ENCODE results near the gene GDPD2.

The GDPD2 gene

DNA sequence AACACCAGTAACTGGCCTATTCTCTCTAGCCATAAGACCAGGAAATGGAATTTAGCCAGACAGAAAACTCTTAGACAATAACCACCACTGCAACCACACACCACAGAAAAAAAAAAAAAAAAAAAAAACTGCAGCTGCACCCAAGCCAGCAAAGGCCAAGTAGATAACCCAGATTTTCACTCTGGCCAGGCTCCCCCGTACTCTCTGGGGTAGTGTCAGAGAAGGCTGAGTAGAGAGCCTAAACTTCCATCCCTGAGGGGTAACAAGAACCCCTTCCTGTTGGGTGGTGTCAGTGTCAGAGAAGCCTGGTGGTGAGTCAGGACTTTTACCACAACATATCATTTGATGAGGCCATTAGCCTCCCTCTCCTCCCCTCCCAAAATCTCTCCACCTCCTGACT is 15.9 kb downstream of the GDPD2 start:
- DNase-seq = no peak

DNA sequence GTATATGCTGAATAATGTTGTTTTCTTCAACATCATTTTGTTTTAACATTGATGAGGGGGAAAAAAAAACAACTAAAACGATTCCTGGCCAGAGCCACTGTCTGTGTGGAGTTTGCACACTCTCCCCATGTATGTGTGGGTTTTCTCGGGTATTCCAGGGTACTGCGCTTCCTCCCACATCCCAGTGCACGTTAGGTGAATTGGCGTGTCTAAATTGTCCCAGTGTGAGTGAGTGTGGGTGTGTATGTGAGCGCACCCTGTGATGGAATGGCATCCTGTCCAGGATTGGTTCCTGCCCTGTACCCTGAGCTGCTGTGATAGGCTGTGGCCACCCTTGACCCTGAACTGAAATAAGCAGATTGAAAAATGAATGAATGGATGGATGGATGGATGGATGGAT is 19.1 kb downstream of the GDPD2 start:
- DNase-seq = no peak

DNA sequence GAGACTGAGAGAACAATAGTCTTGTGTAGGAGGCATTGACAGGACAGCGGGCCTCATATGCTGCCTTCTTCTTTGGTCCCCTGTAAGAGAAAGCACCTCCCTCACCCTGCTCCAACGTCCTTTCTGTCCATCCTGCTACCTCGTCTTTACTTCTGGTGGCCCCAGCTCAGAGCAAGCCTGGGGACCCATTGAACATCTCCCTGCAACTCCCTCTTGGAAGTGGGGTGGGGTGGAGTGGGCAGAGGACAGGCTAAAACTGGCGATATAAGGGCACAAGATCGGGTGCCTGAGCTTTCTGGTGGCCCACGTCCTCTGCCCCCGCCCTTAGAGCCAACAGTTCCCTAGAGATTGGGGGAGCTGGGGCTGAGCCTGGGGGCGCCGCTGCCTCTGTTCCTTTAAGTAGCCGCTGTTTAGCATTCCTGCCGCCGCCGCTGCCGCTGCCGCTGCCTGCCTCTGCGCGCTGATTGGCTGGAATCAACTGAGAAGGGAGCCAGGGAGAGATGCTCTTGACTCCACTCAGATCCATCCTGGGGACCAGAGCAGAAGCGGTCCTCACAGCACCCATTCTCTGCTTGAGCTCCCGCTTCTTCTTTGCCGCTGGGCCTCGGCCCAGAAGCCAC is 21.3 kb downstream of the GDPD2 start, which contains the start of gene DLG3:
DLG3 (plus strand) TSS at position 510 of the 620 bp plus-strand sequence. CDS start 367 bp downstream, outside the sequence.
- no peak for DNase-seq

- DNase-seq = no peak
Observed at GRCh38 chrX:70444946-70445656, 22.0 kb downstream of the GDPD2 start.

DNA sequence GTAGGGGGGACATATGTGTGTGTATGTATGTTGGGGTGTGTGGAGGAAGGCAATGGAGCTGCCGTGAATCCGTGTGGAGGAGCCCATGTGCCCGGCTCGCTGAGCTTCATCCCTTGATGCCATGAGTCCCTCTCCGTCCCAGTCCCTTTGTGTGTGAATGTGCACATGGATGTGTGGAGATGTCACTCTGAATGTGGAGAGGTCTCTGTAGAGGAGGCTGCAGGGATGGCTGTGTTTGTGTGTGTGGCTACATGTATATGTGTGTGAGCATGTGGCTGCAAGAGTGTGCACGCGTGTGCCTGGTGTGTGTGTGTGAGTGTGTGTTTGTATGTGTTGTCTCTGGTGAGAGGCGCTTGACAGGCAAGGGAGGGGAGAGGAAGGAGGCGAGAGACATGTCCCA is 22.8 kb downstream of the GDPD2 start:
- DNase-seq = no peak

DNA sequence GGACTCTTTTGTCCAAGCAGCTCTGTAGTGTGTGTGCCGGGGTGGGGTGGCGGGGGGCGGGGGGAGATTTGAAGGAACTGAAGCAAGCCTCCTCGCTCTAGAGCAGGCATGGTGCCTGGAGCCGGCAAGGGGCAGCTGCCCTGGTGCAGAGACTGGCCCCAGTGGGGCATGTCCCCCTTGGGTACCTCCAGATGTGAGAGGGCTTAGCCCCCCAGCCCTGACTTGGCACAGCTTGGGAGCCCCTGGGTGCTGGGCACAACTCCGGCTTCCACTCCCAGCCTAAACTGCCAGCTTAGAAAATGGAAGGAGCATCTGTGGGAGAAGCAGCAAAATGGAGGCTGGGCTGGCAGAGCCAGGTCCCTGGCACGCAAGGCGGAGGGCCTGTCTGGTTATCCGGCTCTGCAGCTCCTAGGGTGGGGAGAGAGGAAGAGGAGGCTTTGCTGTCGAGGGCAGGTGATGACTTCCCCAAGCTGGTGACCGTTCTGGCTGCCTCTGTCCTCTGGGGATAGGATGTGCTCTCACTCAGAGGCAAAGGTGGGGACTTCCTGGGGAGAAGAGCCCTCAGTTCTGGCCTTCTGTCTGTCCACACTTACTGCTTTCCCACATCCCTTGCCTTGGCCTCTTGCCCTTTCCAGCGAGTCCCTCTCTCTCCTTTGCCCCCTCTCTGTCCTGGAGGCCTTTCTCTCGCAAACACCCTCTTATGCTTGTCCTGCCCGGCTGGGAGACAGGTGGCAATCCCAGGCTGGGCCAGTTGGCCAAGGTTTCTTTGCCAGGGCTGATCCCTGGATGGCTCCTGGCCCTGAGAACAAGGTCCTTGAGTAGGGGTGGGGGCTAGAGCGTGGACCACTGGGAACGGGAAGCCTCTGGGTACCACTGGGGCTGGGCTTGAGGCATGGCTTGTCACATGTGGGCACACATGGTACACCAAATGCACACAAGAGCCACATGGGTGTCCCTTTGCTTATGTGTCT is 23.6 kb downstream of the GDPD2 start:
- DNase-seq = no peak

DNA sequence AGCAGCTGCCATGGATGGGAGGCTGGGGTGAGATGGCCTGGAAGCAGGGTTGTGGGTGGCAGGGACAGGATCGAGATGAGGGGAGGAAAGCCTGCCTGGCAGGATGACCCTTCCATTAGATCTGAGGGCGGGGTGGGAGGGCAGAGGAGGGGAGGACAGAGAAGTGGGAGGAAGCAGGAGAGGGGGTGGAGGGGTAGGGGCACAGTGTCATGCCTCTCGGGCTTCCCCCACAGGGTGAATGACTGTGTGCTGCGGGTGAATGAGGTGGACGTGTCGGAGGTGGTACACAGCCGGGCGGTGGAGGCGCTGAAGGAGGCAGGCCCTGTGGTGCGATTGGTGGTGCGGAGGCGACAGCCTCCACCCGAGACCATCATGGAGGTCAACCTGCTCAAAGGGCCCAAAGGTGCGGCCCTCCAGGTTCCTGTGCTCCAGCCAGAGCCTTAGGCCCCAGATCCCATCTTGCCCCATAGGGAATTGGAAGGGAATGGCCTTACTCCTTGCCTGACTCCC is 26.4 kb downstream of the GDPD2 start:
- no peak for DNase-seq

GRCh38 chrX:70452143-70452733 is 29.1 kb downstream of the GDPD2 start:
- no peak for DNase-seq

GRCh38 chrX:70453024-70453618 is 30.0 kb downstream of the GDPD2 start:
- no peak for DNase-seq

GRCh38 chrX:70454441-70455365 is 31.6 kb downstream of the GDPD2 start:
- DNase-seq = no peak

- DNase-seq = no peak
Observed at GRCh38 chrX:70455366-70456202, 32.5 kb downstream of the GDPD2 start.

- DNase-seq = no peak
Observed at GRCh38 chrX:70456256-70456655, 33.1 kb downstream of the GDPD2 start.

DNA sequence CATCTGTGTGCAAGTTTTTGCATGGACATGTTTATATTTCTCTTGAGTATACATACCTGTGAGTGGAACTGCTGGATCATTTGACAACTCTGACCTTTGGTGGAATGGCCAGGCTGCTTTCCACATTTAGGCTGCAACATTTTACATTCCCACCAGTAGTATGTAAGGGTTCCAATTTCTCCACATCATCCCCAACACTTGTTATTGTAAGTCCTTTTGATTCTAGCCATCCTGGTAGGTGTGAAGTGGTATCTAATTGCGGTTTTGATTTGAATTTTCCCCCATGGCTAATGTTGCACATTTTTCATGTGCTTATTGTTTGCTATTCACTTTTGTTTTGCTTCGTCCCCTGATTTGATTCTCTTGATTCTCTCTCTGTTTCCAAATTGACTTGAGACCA is 37.9 kb downstream of the GDPD2 start:
- DNase-seq = no peak

GRCh38 chrX:70464051-70464450 is 40.9 kb downstream of the GDPD2 start:
- DNase-seq = no peak

DNA sequence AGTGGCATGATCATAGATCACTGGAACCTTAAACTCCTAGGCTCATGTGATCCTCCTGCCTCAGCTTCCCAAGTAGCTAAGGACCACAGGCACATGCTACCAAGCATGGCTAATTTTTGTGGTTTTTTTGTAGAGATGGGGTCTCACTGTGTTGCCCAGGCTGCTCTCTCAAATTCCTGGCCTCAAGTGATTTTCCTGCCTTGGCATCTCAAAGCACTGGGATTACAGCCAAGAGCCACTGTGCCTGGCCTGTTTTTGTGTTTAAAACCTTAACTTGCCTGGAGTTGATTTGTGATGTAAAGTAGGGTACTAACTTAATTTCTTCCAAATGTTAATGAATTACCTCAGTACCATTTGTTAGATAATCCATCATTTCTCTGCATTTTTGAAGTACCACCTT is 43.9 kb downstream of the GDPD2 start:
- no peak for DNase-seq

DNA sequence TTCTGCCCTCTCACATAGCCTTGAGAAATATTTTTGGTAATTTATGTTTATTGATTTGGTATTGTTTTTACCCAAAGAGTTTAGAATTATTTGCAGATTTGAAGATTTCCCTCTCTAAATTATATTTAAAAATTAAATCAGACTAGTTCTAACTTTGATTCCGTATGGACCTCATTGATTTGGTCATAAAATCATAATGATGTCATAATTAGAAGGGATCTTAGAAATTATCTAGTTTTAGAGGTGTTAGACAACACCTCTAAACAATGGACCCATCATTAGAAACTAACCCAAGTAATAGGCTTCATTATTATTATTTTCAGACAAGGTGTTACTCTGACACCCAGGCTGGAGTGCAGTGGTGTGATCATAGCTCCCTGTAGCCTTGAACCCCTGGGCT is 45.6 kb downstream of the GDPD2 start:
- DNase-seq = no peak

DNA sequence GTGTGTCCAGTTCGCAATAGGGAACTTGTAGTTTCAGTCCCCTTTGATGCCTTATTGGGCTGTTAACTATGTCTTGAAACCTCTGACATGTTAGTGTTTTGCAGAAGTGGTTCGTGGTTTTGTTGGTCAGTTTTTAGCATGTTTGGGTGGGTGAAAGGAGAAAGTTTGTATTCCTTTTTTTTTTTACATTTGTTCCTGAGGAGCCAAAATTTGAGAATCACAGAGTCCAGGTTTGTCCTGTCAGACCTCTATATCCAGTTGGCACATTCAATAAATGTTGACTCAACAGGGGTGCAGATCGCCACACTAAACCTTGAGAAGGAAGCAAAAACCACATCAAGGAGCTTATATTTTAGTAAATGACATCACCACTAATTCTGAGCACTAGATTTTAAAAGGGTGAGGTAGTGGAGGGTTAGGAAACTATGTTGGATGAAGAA is 47.8 kb downstream of the GDPD2 start:
- DNase-seq = no peak

DNA sequence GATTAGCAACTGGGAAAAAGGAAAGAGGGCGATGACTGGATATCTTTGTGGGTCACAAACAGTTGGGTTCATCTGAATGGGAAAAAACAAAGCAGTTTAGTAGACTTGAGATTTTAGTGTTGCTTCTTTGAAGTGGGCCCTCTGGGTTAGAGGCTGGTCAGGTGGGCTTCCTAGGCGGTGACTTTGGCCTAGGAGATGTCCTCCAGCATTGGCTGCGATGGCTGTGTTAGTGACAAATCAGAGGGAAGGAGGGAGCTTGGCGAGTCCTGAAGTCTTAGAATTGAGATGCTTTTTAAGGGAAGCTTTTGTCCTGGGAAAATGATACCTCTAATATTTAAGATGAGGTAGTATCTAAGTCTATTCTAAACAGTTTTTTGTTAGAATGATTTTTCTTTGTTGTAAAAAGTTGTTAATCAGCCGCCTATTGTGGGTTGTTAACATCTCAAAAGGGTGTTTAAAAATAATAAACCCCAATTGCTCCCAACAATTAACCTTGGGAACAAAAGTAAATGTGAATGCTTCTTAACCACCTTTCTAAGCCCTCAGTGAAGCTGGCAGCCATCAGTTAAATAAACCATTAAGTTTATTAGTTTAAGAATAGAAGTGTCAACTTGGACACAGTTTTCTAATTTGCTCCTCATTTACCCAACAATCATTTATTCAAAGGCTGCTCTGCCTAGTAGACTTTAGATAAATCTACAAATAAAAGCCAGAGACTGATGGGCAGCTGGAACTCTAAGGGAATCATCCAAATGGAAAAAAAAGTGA is 53.2 kb downstream of the GDPD2 start:
- DNase-seq = no peak

- no peak for DNase-seq
Observed at GRCh38 chrX:70476934-70477733, 54.0 kb downstream of the GDPD2 start.

Measured in 8988T (cell line).